Hematopoietic multipotent progenitor cell treated with erythropoietin and hydrocortisone succinate and interleukin-3 and kit ligand, for 6 days (in vitro differentiated cells): Measurements from ENCODE around the gene NRXN3.

ENCODE experiments used
- DNase-seq: peaks from one replicate; pipeline ENCODE4 v3.0.0-alpha.2; 2015

Gene NRXN3

GRCh38 chr14:79453276-79453675 is 1283.1 kb downstream of the NRXN3 start:
- DNase-seq, result no peak

DNA sequence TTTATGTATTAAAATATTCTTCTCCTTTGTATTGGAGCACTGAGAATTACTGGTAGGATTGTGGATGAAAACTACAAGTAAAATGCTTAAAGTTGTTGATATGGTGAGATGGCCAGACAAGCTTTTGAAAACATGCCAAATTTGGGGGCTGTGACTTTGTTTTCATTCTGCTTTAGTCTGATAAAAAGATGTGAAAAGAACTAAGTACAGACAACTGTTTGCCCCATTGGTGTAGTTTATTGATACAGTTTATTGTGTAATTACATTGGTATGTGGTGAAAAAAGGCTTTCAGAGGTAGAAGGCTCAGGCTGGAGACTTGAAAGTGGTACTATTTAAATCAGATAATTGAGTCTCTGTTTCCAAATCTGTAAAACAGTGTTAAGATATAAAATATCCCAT is 1294.3 kb downstream of the NRXN3 start:
- no peak for DNase-seq

DNA sequence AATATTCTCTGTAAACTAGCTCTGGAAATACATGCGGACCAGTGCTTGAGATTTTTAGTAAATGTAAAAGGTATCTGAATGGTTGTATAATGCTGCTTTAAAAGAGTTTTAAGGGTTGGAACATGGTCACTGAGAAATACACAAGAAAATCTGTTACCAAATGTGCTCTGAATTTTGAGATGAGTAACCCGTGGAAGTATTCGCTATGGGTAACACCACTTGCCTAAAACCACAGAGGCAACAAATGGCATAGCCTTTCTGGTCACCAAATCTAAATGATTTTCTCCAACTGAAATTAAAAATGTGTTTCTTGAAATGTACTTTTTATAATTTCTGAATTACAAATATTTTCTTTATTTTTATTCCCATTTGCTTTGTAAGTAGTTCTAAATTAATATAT is 1295.5 kb downstream of the NRXN3 start:
- no peak for DNase-seq

DNA sequence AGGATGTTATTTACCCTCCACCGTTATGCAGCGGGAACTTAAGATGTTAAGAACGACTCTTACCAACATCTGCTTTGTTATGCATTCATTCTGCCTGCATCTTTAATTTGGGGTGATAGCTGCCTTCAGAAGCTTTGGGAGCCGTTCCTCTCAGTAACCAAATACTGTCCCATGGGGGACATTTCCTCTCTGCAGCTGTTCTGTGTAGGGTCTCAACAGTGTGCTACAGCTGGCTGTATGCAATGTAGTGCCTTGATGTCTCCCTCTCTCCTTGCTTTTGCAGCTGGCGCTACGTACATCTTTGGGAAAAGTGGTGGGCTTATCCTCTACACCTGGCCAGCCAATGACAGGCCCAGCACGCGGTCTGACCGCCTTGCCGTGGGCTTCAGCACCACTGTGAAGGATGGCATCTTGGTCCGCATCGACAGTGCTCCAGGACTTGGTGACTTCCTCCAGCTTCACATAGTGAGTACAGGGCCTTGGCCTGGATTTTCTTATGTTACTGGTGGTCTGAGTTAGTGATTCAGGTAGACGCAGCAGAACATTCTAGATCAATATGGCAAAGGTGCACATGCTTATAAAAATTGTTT is 1296.9 kb downstream of the NRXN3 start:
- DNase-seq, result no peak

DNA sequence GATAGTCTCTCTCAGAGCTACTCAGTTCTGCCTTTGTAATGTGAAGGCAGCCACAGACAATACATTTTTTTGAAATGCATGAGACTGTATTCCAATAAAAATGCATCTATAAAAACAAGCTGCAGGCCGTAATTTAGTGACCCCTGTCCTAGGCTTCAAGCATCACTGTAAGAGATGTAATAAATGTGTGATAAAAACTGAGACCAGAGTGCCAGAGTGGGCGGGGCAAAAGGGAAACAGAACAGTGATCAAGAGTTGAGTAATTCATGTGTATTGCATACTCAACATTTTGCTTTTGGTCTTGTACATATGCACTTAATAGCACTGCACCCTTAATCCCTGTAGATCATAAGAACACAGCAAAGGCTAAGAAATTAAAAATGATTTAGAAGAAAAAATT is 1297.7 kb downstream of the NRXN3 start:
- DNase-seq, result no peak

- no peak for DNase-seq
Observed at GRCh38 chr14:79468486-79468885, 1298.3 kb downstream of the NRXN3 start.

DNA sequence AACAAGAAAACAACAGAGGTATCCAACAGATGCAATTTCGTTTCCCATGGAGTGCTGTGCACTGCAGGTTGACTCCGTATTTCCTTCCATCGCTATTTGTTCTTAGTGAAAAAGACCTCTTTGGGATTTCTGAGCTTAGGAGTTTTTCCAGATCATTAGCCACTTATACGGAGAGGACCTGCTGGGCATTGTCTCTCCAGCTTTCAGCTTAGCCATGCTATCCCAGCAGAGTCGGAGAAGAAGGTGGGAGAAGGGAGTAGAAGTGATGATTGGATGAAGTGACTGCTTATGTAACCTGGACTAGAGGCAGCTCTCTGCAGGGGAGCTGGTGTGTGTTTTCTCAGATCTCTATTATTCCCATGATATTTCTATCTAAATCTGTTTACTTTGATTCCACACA is 1303.5 kb downstream of the NRXN3 start:
- no peak for DNase-seq

DNA sequence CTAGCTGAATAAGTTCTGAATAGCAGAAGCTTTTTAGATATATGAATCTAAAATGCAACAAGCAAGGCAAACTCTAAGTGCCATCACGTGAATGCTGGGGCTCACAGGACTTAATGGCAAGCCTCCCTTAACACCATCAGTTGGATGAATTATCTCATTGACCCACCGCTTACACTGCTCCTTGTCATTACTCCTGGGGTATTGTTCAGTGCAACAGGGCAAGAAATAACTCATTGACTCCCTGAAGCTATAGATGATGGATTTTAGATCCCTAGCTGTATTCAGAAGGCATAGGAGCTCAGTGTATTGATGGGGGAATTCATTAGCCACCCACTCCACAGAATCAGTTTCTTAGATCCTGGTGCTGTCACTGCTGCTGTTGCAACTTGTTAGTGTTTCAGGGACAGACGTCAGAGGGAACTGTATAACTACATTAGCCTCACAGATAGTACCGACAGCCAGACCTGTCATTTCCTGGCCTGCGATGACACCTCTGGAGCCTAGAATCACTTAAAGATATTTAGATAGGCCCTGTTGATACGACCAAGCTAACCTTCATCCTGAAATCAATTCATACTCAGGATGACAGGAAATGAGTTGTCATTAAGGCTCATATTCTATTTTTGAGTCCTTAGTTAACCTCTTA is 1305.8 kb downstream of the NRXN3 start:
- no peak for DNase-seq

DNA sequence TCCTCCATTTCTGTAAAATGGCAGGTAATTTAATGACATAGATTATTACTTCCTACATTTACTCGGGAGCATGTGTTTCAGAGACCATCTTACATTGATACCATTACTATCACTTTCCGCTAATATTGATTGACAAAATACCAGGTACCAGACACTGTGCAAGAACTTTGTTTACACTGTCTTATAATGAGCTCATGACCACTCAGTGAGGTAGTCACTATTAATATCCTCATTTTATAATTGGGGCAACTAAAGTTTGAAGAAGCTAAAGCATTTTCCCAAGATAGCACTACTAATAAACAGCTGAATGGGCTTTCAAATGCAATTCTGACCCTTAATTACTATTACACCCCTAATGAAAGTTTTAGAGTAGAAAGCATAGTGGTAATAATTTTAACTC is 1306.4 kb downstream of the NRXN3 start:
- DNase-seq, result no peak

GRCh38 chr14:79480212-79480611 is 1310.0 kb downstream of the NRXN3 start:
- no peak for DNase-seq

DNA sequence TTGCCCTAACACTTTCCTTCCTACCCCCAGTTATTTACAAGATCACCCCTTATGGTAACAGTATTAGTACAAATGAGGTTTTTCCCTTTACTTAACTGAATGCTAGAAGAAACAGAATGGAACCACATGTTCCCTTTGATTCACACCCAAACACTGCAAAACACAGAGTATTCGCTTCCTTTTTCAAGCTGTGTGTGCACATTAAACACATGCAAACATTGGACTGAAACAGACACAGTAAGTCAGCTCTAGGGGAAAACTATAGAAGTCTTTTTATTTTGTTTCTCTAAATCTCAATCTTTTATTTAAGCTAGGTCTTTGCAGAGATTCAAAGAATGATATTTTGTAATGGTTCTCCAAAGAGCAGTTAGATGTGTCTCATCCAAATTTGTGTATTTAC is 1312.7 kb downstream of the NRXN3 start:
- DNase-seq, result no peak

DNA sequence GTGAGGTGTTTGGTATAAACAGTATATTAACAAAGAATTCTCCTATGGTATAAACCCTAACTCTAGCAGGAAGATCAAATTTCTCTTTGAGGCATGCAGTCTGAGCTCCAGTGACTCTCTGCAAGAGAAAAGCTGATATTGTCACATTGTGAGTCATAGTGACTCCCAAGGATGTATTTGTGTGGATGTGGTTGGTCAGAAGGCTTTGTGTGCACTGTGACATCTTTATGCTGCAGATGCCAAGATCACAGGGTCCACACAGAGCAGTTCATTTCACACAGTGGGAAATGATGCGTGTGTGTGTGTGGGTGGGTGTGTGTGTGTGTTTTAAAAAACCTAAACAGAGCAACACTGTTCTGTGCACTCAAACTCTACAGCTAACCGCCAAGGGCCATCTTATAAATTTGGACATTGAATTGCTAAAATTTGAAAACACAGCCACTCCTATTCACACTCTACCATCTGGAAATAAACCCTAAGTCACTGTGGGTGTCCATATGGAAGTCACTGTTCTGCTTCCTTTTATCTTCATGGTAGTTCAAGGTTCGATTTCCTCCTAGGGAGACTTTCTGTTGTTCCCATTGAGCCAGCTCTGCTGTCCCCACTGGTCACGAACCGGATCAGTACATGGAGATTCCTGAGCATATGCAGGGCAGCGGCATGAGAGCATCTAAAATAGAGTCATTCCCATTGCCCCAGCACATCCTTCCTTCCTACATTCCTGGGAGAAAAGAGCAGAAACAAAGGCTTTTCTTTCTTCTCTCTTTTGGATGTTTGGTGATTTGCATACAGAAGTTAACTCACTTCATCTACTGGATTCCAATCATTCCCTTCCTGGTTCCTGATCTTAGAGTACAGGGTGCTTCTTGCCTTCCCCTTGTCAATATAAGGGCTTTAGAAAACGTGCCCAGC is 1313.6 kb downstream of the NRXN3 start:
- DNase-seq, result no peak

DNA sequence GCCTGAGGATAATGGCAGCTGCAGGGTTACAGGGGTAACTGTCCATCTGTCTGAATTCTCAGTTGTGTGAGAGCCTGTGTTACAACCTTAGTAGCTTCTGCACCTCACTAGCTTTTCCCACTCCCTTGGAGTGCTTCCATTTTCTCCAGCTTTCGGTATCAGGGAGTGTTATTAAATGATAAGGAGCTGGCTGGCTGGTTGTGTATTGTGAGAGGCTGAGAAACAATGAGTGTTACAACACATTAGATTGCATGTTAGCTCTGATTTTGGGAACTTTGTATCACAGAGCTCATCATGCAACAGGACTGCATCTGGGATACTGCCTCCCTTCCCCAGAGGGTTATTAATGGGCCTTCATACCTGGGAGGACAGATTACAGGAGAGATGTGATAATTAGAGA is 1317.5 kb downstream of the NRXN3 start:
- DNase-seq, result no peak

DNA sequence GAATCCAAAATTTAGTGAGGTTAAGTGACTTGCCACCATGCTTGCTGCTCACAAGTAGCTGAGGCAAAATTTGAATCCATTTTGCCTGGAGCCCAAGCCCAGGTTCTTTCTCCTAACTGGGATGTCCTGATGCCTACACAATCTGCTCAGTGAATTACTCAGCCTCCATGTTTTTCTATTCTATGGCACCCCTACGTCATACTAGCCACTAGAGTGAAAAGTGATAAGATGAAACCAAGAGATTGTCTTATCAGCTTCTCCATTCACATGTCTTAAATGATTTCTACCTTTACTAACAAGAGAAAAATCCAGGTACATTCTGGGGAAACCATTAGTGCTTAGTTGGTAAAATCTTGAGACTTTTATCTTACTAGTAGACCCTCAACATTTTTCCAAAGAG is 1321.0 kb downstream of the NRXN3 start:
- DNase-seq, result no peak

DNA sequence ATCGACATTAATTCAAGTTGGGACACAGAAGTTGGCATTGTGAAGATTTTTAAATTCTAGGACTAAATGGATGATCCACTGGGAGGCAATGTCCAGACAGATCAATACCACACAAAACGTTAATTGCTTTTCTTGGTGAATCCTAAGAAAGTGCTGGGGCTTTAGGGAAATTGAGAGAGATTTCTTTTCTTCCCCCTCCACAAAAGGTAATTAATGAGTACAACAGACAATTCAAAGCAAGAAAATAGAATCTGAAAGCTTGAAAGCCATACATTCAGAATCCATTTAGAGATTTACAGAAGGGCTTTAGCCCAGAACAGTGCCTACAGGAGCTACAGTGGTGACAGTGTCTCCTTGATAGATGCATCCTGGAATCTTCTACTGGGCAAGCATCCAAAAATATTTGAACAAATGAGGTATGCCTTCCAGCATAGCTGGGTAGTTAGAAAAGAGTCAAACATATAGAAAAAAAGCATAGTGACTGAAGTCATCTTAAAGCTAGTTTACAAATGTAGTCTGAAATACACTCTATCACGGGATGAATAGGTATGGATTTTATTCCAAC is 1323.0 kb downstream of the NRXN3 start:
- no peak for DNase-seq

DNA sequence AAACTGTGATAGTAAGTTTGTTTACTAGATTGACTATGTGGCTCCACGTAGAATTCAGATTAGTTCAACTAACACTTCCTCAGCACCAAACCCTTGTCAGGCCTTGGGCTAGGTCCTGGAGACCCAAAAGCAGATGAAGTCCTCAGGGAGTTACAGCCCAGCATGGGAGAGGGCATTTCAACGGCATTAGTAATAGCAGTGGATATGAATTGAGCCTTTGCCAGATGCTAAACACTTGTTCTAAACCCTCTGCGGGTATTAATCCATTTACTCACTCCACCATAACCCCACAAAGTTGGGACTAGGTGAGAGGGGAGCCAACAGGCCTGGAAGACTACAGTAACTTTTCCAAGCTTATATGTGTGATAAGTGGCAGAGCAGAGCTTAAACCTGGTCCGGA is 1326.5 kb downstream of the NRXN3 start:
- no peak for DNase-seq

DNA sequence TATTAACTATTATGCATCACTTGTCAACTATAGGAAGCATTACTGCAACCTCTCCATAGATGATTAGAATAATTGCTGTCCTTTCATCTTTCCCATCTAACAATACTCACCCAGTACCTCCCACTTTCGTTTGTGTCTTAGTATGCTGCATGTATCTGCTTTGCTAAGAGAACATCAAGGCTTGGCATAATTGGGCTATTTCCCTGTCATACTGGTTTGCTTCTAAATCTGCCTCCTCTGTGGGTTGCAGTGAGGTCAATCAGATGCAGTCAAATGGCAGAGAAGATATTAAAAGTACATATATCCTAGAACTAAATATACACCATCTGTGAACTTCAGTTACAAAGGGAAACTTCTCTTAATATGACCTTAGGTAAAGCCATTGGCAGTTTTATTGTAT is 1330.3 kb downstream of the NRXN3 start:
- DNase-seq, result no peak

DNA sequence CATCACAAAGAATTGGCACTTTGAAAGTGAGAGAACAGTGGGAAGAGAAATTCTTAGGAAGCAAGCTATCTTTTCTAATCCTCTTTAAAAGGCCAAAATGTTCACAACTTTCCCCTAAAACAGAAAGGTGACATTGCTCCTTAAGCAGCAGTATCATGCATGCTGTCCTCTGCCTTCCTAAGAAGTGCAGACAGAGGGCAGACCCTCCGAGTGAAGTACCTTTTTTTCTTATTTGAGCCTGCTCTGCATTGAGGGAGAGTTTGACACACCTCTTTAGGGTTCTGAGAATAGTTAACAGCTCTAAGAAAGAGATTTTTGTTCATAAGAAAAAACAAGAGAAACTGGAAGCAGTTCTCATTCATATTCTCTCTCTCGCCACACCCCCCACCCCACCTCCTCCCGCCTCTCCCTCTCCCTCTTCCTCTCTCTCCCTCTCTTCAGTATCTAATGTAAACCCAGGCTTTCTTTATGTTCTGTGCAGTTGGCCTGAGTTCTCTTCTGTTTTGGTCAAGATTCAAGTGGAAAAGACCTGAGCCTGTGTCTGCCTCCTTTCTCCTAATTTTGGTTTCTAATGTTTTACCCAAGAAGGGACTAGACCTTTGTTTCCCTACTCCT is 1332.1 kb downstream of the NRXN3 start:
- DNase-seq, result no peak

- DNase-seq, result no peak
Observed at GRCh38 chr14:79502751-79503148, 1332.6 kb downstream of the NRXN3 start.

GRCh38 chr14:79510659-79511058 is 1340.5 kb downstream of the NRXN3 start:
- no peak for DNase-seq

DNA sequence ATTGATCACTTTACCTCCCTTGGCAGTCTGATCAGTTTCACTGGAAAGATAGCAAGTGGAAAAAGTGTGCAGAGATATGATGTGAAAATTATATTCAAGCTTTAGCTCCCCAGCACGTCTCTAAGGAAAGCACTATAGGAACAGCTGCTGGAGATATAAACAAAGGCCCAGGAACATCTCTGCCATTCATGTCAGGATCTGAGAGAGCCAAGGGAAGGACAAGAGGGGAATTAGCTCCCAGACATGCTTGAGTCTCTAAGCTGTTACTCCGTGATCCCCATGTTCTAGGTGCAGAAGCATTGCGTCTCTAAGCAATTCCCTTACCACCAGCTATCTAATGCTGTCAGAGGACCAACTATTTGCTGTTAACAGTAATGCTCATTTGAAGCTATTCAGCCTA is 1341.0 kb downstream of the NRXN3 start:
- DNase-seq, result no peak

DNA sequence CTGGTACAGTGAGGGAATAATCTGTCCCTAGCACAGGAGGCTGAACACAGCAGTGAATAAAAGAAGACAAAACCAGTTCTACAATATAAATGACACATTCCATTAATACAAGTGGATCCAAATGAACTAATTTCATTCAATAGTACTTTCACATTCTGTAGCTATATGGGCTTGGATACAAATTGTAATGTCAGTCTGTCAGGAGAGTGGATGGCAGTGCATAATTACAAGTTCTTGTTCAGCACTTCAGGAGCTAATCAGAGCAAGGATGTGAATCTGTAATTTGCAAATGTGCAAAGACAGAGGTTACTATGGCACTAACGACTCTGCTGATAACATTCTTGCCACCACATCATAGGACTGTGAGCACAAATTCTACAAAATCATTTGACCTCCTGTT is 1343.3 kb downstream of the NRXN3 start:
- DNase-seq, result no peak

DNA sequence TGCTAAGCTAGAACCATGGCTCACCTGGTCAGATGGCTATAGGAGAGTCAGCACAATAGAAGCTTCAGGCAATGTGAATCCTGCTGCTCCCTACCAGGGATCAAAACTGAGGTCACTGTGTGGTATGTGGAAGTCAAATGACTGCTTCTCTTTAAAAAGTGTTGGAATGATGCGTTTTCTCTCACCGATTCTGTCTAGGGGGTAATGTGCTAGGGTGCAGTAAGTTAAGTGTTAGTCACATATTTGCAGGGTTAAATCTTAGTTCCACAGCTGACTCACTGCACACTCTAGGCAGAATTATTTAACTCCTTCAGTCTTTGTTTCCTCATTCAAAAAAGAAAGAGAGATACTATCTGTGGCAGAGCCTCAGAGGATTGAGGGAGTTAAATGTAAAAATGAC is 1344.5 kb downstream of the NRXN3 start:
- DNase-seq, result no peak
